Breast epithelium (tissue), 4 donors: ENCODE results near the gene CEP97. TPM values are rescaled to one million over a fixed set of nuclear protein-coding genes. Genes with fewer than 3 reads are reported as not detected.

ENCODE experiments used
- DNase-seq, 2 donors: peaks; one replicate each; pipeline ENCODE4 v3.0.0-alpha.2; 2019; ENCODE audit warnings: low spot score in 2 of 2
- H3K27ac ChIP-seq, 2 donors: fragments of 200-600 bp; sonication (generic) in 1 of 2; one replicate each; pipeline ENCODE4 v1.5.1; 2016 to 2019; ENCODE audit warnings: mild to moderate bottlenecking in 1 of 2
- H3K27me3 ChIP-seq, 2 donors: fragments of 200-600 bp; sonication (generic) in 1 of 2; one replicate each; pipeline versions ENCODE4 v1.5.1 to v1.6.0; 2017 to 2019; ENCODE audit warnings: control low read depth in 1 of 2, mild to moderate bottlenecking in 1 of 2
- H3K36me3 ChIP-seq: fragments of 200-600 bp; one replicate; pipeline ENCODE4 v1.5.1; 2019
- H3K4me1 ChIP-seq, 2 donors: fragments of 200-600 bp; sonication (generic); one replicate each; pipeline ENCODE4 v1.5.1; 2016 to 2019; ENCODE audit warnings: control low read depth in 1 of 2
- H3K4me3 ChIP-seq, 3 donors: fragments of 200-600 bp; sonication (generic); 1 replicate in 2 of 3; 2 replicates in 1 of 3; pipeline ENCODE4 v1.5.1; 2016 to 2019; ENCODE audit warnings: mild to moderate bottlenecking in 3 of 3, moderate library complexity in 2 of 3
- H3K9me3 ChIP-seq, 2 donors: fragments of 200-600 bp; sonication (generic) in 1 of 2; one replicate each; pipeline ENCODE4 v1.5.1; 2016 to 2019; ENCODE audit warnings: control low read depth in 1 of 2
- POLR2A ChIP-seq: fragments of 450-650 bp; IDR thresholded peaks from one replicate; pipeline ENCODE4 v1.6.1; 2016; ENCODE audit warnings: antibody characterized with exemption, mild to moderate bottlenecking, moderate library complexity
- POLR2AphosphoS5 ChIP-seq, 3 donors: sonication (generic); formaldehyde crosslinking; IDR thresholded peaks; one replicate each; pipeline ENCODE4 v1.6.1; 2017; ENCODE audit warnings: antibody characterized with exemption in 3 of 3
- intact Hi-C: fragments of 100-400 bp; cut with DNase I; formaldehyde crosslinking; loops from one replicate; pipeline ENCODE4 v1.15.1; 2023; ENCODE audit warnings: low total_unique reads
- total RNA-seq, 3 donors: library from RNA; depleted of rRNA; stranded (reverse); fragments of >200 nt; gene quantifications; one replicate each; pipeline ENCODE4 v1.1.0, GENCODE V29; 2016
- TF ChIP-seq, protein P1 (sequence below), 3 donors: fragments of 450-650 bp; IDR thresholded peaks; one replicate each; pipeline ENCODE4 v1.5.1; 2016 to 2017; ENCODE audit warnings: antibody characterized with exemption in 3 of 3, mild to moderate bottlenecking in 3 of 3, moderate library complexity in 3 of 3

CEP97 gene
- total RNA-seq, 3 donors from 2014 or later: 7.4 to 13.2 (median 12.1) TPM

DNA sequence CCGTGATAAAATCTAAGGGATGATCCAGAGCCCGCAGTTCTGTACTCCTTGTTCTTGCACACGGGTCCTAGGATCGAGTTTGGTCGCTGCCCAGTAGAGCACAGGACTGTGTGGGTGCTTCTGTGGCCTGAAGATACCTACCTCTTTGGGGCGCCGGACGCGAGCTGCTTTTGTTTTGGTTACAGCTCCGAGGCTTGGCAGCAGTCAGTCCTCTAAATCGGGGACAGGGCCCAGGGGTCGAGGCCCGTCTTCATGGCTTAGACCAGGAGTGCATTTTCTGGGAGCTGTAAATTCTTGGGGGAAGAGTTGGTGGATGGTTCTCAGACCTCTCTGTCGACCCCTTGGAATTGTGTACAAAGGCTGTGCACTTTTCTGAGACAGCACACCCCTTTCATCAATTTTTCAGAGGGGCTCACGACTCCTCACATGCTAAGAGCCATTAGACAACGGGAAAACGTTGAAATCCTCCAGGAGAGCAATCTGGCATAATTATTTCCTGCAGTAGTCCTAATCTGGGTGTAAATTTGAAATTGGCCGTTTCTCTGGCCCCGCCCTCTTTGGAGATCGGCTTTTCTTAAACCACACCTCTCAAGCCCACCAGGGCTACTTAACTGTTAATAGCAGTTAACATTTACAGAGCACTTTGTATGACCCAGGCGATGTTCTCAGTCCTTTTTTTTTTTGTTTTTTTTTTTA, 928 bp downstream of the CEP97 start:
- Histone ChIP-seq H3K27ac (peak overlapping the region; percentile 77 to 86), H3K36me3 (no peaks in the 10 kb centered on the region), H3K9me3 (no peaks in the 10 kb centered on the region), H3K4me3 (peak overlapping the region; percentile 62 to 92 (median 83)), H3K27me3 (no peaks in the 10 kb centered on the region), H3K4me1 (no peaks in the 10 kb centered on the region)
- intact Hi-C loops: no loop called here
- no peak for TF ChIP-seq POLR2A
- no peak for TF ChIP-seq POLR2AphosphoS5 (IDR thresholded peaks at IDR 0.05)
- TF ChIP-seq, protein P1, sequence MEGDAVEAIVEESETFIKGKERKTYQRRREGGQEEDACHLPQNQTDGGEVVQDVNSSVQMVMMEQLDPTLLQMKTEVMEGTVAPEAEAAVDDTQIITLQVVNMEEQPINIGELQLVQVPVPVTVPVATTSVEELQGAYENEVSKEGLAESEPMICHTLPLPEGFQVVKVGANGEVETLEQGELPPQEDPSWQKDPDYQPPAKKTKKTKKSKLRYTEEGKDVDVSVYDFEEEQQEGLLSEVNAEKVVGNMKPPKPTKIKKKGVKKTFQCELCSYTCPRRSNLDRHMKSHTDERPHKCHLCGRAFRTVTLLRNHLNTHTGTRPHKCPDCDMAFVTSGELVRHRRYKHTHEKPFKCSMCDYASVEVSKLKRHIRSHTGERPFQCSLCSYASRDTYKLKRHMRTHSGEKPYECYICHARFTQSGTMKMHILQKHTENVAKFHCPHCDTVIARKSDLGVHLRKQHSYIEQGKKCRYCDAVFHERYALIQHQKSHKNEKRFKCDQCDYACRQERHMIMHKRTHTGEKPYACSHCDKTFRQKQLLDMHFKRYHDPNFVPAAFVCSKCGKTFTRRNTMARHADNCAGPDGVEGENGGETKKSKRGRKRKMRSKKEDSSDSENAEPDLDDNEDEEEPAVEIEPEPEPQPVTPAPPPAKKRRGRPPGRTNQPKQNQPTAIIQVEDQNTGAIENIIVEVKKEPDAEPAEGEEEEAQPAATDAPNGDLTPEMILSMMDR (IDR thresholded peaks at IDR 0.05): no peak
- DNase-seq: no peak

- intact Hi-C loops: no loop called here
- Histone ChIP-seq H3K4me3 (peak overlapping the region in 2 of 3 donors; percentile 83 to 92), H3K36me3 (no peaks in the 10 kb centered on the region), H3K27me3 (no peaks in the 10 kb centered on the region), H3K9me3 (no peaks in the 10 kb centered on the region), H3K4me1 (no peaks in the 10 kb centered on the region), H3K27ac (no peak overlapping the region)
- no peak for TF ChIP-seq POLR2AphosphoS5 (IDR thresholded peaks at IDR 0.05)
- no peak for TF ChIP-seq POLR2A
- TF ChIP-seq, protein P1 (IDR thresholded peaks at IDR 0.05): no peak
- no peak for DNase-seq
Measured at GRCh38 chr3:101725890-101726275, 1.5 kb downstream of the CEP97 start.

DNA sequence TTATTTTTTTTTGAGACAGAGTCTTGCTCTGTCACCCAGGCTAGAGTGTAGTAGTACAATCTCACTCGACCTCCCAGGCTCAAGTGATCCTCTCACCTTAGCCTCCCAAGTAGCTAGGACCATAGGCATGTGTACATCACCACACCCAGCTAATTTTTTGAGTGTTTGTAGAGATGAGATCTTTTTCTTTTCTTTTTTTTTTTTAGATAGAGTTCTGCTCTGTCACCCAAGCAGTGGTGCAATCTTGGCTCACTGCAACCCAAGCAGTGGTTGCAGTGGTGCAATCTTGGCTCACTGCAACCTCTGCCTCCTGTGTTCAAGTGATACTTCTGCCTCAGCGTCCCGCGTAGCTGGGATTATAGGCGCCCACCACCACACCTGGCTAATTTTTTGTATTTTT, 5.2 kb downstream of the CEP97 start:
- no peaks in the 10 kb centered on the region for H3K4me1 ChIP-seq
- H3K4me3 ChIP-seq: no peak overlapping the region
- TF ChIP-seq POLR2A (no peak), POLR2AphosphoS5 (IDR thresholded peaks at IDR 0.05) (no peak)
- TF ChIP-seq, protein P1 (IDR thresholded peaks at IDR 0.05): no peak
- no peak overlapping the region for H3K27ac ChIP-seq
- H3K9me3 ChIP-seq: no peaks in the 10 kb centered on the region
- no peaks in the 10 kb centered on the region for H3K27me3 ChIP-seq
- intact Hi-C loops: no loop called here
- H3K36me3 ChIP-seq: no peaks in the 10 kb centered on the region
- DNase-seq: no peak

DNA sequence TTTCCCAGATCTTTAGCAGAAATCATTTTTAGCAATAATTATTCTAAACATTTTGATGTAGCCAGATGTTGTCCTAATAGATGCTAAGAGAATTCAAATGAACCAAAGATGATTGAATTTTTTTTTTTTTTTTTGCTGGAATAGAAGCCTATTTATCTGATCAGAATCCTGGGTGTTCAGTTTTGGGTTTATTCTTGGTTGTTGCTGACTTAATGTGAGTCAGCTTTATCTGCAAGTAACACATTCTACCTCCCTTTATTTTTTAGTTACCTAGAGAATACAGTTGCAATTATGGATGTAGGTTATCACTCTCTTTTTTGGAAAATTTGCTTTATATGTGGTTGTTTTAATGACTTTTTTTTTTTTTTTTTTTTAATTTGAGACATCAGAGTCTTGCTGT, 6.4 kb downstream of the CEP97 start:
- TF ChIP-seq POLR2A (no peak), POLR2AphosphoS5 (IDR thresholded peaks at IDR 0.05) (no peak)
- TF ChIP-seq, protein P1 (IDR thresholded peaks at IDR 0.05): no peak
- no peaks in the 10 kb centered on the region for H3K9me3 ChIP-seq
- H3K27ac ChIP-seq: no peak overlapping the region

GRCh38 chr3:101732240-101732641, 7.8 kb downstream of the CEP97 start:
- intact Hi-C loops: no loop called here

More for the DNA sequence above, 6.4 kb downstream of the CEP97 start:
- Histone ChIP-seq H3K4me3 (no peak overlapping the region), H3K36me3 (no peaks in the 10 kb centered on the region), H3K4me1 (no peaks in the 10 kb centered on the region), H3K27me3 (no peaks in the 10 kb centered on the region)
- intact Hi-C loops: no loop called here
- no peak for DNase-seq

More at GRCh38 chr3:101732240-101732641, 7.8 kb downstream of the CEP97 start:
- DNase-seq: no peak
- Histone ChIP-seq H3K36me3 (no peaks in the 10 kb centered on the region), H3K9me3 (no peaks in the 10 kb centered on the region), H3K4me1 (no peaks in the 10 kb centered on the region), H3K27ac (no peak overlapping the region), H3K4me3 (no peak overlapping the region), H3K27me3 (no peaks in the 10 kb centered on the region)
- TF ChIP-seq POLR2A: no peak
- TF ChIP-seq, protein P1 (IDR thresholded peaks at IDR 0.05): no peak
- no peak for TF ChIP-seq POLR2AphosphoS5 (IDR thresholded peaks at IDR 0.05)
